Ishikawa (cell line): Measurements from ENCODE around the gene SNX19.

Experiments used
- CEBPB ChIP-seq: IDR thresholded peaks from 2 replicates; pipeline ENCODE4 v1.6.1; 2012
- CREB1 ChIP-seq: IDR thresholded peaks from 2 replicates; pipeline ENCODE4 v1.6.1; 2012; ENCODE audit warnings: low read depth
- EGR1 ChIP-seq: IDR thresholded peaks from 2 replicates; pipeline ENCODE4 v1.6.1; 2012
- EP300 ChIP-seq: IDR thresholded peaks from 2 replicates; pipeline ENCODE4 v1.6.1; 2012; ENCODE audit warnings: borderline replicate concordance
- FOXM1 ChIP-seq: IDR thresholded peaks from 2 replicates; pipeline ENCODE4 v1.6.1; 2012; ENCODE audit warnings: low read depth, borderline replicate concordance
- NFIC ChIP-seq: IDR thresholded peaks from 2 replicates; pipeline ENCODE4 v1.6.1; 2012
- RAD21 ChIP-seq: IDR thresholded peaks from 2 replicates; pipeline ENCODE4 v1.6.1; 2012; ENCODE audit warnings: low read depth
- TAF1 ChIP-seq: IDR thresholded peaks from 2 replicates; pipeline ENCODE4 v1.6.1; 2012; ENCODE audit warnings: low read depth, mild to moderate bottlenecking
- TCF12 ChIP-seq: IDR thresholded peaks from 2 replicates; pipeline ENCODE4 v1.6.1; 2012; ENCODE audit warnings: low read depth
- TEAD4 ChIP-seq: IDR thresholded peaks from 2 replicates; pipeline ENCODE4 v1.6.1; 2012
- YY1 ChIP-seq: IDR thresholded peaks from 2 replicates; pipeline ENCODE4 v1.6.1; 2012; ENCODE audit warnings: low read depth
- ZBTB7A ChIP-seq: IDR thresholded peaks from 2 replicates; pipeline ENCODE4 v1.6.1; 2012; ENCODE audit warnings: low read depth
- TF ChIP-seq, protein P1 (sequence below): IDR thresholded peaks from 2 replicates; pipeline ENCODE4 v1.6.1; 2012
- TF ChIP-seq, protein P2 (sequence below): IDR thresholded peaks from 2 replicates; pipeline ENCODE4 v1.6.1; 2012
- TF ChIP-seq, protein P3 (sequence below): IDR thresholded peaks from 2 replicates; pipeline ENCODE4 v1.6.1; 2012; ENCODE audit warnings: low read depth, mild to moderate bottlenecking

Gene SNX19

DNA sequence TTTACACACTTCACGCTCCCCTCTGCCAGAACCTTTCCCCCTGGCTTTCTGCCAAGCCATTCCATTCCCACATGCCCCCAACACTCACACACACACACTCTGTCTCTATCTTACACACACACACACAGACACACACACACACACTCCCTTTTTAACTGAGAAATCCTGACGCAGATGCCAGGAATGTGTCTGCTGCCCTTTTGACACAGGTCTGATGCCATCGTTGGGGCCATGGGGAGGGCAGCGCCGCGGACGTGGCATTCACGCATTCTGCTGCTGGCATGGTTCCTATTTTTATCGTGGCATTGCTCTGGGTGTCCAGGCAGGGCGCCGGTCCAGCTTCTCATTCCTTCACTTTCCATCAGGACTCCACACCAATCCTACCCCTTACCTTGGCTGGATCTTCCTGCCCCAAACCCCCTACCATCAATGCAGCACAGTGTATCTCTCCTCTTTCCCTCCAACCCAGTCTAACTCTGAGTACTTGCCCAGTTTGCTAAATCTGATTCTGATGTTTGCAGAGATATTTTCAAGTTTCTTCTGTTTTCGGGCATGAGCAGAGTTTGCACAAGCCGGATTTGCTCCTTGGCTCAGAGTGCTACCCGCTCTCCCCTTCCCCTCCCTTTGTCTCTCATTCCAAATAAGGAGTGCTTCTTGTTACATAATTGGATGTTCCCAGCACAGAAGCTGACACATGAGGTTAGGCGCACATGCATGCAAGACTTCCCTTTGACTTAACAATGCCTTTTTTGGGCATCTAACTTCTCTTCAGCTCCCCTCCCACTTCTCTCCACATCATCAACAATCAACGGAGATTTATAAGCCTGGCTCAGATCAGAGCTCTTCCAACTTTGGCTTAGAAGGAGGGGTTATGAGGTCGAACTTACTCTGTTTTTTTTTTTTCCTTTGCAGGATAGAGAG, 18.8 kb downstream of the SNX19 start:
- TF ChIP-seq CREB1 (no peak), TEAD4 (peak; percentile 54), EP300 (peak; percentile 20; the same call in 1 of the 2 replicates)
- TF ChIP-seq, protein P1, sequence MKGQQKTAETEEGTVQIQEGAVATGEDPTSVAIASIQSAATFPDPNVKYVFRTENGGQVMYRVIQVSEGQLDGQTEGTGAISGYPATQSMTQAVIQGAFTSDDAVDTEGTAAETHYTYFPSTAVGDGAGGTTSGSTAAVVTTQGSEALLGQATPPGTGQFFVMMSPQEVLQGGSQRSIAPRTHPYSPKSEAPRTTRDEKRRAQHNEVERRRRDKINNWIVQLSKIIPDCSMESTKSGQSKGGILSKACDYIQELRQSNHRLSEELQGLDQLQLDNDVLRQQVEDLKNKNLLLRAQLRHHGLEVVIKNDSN = no peak
- TF ChIP-seq, protein P2, sequence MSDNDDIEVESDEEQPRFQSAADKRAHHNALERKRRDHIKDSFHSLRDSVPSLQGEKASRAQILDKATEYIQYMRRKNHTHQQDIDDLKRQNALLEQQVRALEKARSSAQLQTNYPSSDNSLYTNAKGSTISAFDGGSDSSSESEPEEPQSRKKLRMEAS = peak; percentile 51; the same call in 1 of the 2 replicates

DNA sequence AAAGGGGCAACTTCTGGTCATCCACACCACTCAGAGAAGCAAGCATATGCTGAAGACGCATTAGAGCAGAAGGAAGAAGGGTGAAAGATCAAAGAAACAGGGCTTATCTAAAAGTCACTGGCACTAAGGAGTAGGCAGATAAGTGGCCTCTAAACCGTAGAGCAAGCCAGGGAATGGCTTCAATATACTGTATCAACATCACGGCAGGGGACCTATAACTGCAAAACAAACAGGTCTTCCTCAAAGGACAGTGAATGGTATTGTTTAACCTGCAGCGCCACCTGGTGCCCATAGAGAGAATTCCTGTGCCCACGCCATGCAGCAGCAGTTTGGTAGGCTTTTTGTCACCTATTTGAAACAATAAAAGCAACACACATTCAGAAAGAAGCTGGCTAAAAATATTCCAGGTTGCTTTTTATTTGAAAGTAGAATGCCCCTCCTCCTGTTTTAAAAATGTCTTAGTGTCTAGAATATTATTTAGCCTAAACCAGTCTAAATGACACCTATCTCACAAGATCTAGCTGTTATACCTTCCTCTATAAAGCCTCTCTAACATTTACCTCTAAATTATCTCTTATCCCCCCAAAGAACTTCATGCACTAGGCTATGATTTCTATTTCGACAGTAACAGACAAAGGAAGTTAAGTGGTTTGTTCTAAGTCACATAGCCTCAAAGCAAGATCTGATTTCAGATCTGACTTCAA, 21.8 kb downstream of the SNX19 start:
- TF ChIP-seq RAD21 (peak; percentile 83), EP300 (no peak), TEAD4 (no peak), YY1 (peak; percentile 66)

DNA sequence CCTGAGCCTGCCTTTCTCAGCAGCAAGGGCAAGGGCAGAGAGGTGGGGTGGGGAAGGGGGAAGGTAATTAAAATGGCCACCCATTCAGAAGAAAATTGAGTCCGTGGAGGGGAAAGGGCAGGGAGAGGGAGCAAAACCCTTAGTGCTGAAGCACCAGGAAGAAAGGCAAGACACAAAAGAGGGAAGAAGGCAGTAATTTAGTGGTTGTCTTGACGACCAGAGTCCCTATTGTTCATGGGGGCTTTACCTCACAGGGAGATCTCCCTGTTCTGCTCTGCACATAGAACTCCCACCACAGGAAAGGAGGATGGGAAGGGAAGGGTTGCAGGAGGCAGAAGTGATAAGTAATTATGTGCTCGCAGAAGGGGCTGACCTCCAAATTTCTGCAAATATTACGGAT, 23.4 kb downstream of the SNX19 start:
- TF ChIP-seq, protein P1 = no peak
- TF ChIP-seq TAF1 (no peak), ZBTB7A (no peak), NFIC (no peak), TCF12 (no peak), EGR1 (no peak), CREB1 (no peak), CEBPB (no peak), RAD21 (no peak), TEAD4 (no peak), FOXM1 (no peak), YY1 (no peak), EP300 (no peak)
- TF ChIP-seq, protein P2 = no peak
- TF ChIP-seq, protein P3, sequence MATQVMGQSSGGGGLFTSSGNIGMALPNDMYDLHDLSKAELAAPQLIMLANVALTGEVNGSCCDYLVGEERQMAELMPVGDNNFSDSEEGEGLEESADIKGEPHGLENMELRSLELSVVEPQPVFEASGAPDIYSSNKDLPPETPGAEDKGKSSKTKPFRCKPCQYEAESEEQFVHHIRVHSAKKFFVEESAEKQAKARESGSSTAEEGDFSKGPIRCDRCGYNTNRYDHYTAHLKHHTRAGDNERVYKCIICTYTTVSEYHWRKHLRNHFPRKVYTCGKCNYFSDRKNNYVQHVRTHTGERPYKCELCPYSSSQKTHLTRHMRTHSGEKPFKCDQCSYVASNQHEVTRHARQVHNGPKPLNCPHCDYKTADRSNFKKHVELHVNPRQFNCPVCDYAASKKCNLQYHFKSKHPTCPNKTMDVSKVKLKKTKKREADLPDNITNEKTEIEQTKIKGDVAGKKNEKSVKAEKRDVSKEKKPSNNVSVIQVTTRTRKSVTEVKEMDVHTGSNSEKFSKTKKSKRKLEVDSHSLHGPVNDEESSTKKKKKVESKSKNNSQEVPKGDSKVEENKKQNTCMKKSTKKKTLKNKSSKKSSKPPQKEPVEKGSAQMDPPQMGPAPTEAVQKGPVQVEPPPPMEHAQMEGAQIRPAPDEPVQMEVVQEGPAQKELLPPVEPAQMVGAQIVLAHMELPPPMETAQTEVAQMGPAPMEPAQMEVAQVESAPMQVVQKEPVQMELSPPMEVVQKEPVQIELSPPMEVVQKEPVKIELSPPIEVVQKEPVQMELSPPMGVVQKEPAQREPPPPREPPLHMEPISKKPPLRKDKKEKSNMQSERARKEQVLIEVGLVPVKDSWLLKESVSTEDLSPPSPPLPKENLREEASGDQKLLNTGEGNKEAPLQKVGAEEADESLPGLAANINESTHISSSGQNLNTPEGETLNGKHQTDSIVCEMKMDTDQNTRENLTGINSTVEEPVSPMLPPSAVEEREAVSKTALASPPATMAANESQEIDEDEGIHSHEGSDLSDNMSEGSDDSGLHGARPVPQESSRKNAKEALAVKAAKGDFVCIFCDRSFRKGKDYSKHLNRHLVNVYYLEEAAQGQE = no peak

DNA sequence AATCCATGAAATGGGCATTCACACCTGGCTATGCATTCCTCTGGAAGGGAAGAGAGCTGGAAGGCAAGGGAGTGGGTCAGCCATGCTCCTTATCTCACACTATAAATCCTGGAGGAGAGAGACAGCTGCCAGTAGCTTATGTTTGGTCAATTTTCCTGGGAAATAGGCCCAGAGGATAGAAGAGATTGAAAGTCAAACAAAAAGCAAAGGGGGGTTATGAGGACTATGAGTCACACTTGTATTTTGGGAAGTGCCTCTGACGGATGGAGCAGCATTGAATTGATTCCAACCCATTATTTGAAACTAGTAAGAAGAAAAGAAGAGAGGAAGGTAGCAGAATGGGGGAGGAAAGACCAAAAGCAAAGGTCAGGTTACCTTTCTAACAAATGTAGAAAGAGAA, 25.0 kb downstream of the SNX19 start:
- TF ChIP-seq TEAD4 (no peak), TCF12 (no peak), YY1 (no peak), ZBTB7A (no peak), NFIC (no peak), TAF1 (no peak), EGR1 (no peak), RAD21 (no peak), CEBPB (no peak), CREB1 (no peak), FOXM1 (no peak), EP300 (no peak)
- TF ChIP-seq, protein P2 = no peak
- TF ChIP-seq, protein P1 = no peak
- TF ChIP-seq, protein P3 = no peak
